ENCODE measurements around the gene SLC26A3.

Gene SLC26A3

GRCh38 chr7:107743567-107744344 is 59.3 kb downstream of the SLC26A3 start, which contains the start of gene CBLL1:
Gene CBLL1, plus strand, starts transcription at chr7:107744142. Its CDS starts 22 bp downstream, at chr7:107744164.
- DNase-seq, result peak; percentile 97

GRCh38 chr7:107742678-107743566 is 60.1 kb downstream of the SLC26A3 start:
- no peak for DNase-seq

DNA sequence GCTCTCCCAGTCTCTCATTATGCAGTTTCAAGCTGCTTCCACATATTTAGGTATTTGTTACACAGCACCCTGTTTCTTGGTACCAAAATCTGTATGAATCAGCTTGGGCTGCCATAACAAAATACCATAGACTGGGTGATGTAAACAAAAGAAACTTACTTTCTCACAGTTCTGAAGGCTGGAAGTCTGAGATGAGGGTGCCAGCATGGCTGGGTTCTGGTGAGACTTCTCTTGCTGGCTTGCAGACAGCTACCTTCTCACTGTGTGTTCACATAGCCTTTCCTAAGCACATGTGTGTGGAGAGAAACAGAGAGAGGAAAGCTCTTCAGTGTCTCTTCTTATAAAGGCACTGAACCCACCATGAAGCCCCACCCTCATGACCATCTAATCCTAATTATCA is 74.7 kb downstream of the SLC26A3 start:
- no peak for DNase-seq

- no peak for DNase-seq
These were observed 76.5 kb downstream of the SLC26A3 start for GRCh38 chr7:107726356-107727130.

GRCh38 chr7:107725138-107725740 is 77.8 kb downstream of the SLC26A3 start:
- DNase-seq, result peak; percentile 65

DNA sequence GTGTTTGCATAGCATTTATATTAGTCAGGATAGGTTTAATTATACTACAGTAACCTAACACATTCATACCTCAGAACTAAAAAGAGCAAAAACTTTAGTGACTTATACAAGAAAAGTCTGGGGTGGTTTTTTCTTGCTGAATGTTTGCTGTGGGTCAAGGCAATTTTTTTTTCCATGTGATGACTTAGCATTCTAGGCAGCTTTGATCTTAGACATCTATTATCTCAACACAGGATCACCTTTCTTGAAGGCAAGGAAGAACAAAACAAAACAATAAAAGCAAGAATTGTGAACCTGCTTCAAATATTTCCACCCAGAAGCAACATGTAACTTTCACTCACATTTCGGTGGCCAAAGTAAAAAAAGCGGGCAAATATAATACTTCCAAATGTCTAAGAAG is 79.8 kb downstream of the SLC26A3 start:
- DNase-seq, result no peak

DNA sequence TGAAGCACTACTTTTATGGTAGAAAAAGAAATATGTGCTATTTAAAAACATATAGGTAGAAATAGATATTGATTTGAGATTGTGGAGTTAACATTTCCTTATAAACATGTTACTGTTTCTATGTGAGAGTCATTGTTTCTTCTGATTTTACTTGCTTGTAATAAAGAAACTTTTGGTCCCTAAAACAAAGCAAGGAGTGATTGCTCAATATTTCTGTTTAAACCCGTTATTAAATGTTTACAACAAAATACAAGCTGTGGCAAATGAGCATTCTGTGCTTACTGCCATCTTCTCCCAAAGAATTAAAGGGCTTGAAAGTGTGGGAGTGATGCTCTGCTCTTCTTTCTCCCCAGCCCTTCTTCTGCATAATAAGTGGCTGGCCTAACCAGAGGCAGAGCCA is 81.7 kb downstream of the SLC26A3 start:
- DNase-seq, result no peak

- DNase-seq, result no peak
These were observed 84.4 kb downstream of the SLC26A3 start for GRCh38 chr7:107718456-107719193.

DNA sequence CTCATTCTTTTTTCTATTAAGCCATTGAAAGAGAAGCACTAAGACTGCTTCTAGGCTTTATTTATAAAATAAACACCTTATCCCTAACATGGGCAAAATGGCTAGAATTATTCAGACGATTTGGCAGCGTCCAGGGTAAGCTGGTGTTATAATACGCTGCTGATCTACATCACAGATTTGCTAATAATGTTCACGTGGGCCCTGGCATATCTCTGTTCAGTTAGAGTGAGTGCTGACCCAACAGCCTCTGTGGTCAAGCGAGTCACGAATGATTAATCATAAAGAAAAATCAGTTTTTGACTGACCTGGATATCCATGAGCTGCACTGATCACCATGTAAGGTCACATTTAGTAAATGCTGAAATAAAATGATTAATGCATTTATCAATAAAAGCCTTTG is 87.5 kb downstream of the SLC26A3 start:
- DNase-seq, result no peak

Data from activated CD4-positive, alpha-beta T cell treated with anti-CD3 and anti-CD28 coated beads, Interleukin-2, Interleukin-6, amounts not matched to agents 100 ng/mL and 50 ng/mL, durations not matched to agents 16 hours and 8 hours (primary cell).